ENCODE measurements around the gene EGR1. TPM values are rescaled to one million over a fixed set of nuclear protein-coding genes. Genes with fewer than 3 reads are reported as not detected.

The EGR1 gene
- total RNA-seq, 1 donor from 2014 or later = 25.1 TPM

DNA sequence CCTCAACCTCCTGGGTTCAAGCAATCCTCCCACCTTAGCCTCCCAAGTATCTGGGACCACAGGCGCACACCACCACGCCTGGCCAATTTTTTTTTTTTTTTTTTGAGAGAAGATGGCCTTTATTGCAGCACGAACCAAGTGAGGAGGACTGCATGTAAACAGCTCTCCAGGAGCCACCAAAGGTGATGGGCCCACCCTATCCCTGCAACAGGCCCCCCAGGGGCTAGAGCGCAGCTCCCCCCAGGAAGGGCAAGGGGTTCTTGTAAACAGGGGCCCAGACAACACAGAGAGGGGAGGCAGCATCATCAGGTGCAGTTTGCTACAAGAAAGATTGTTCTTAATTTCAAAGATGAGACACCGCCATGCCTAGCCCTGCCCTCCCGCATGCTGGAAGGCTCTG lies 12.6 kb upstream of the EGR1 start:
- TF ChIP-seq EZH2 (IDR thresholded peaks at IDR 0.05) = no peak
- TF ChIP-seq, protein P1, sequence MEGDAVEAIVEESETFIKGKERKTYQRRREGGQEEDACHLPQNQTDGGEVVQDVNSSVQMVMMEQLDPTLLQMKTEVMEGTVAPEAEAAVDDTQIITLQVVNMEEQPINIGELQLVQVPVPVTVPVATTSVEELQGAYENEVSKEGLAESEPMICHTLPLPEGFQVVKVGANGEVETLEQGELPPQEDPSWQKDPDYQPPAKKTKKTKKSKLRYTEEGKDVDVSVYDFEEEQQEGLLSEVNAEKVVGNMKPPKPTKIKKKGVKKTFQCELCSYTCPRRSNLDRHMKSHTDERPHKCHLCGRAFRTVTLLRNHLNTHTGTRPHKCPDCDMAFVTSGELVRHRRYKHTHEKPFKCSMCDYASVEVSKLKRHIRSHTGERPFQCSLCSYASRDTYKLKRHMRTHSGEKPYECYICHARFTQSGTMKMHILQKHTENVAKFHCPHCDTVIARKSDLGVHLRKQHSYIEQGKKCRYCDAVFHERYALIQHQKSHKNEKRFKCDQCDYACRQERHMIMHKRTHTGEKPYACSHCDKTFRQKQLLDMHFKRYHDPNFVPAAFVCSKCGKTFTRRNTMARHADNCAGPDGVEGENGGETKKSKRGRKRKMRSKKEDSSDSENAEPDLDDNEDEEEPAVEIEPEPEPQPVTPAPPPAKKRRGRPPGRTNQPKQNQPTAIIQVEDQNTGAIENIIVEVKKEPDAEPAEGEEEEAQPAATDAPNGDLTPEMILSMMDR (IDR thresholded peaks at IDR 0.05) = no peak
- no peak for TF ChIP-seq EZH2phosphoT487 (IDR thresholded peaks at IDR 0.05)
- no peaks in the 10 kb centered on the region for H3F3A ChIP-seq (ENCODE audit: low read depth)
- H4K20me1 ChIP-seq (ENCODE audit: low read depth) = no peaks in the 10 kb centered on the region
- H3K27me3 Mint-ChIP-seq (ENCODE audit: insufficient read depth, low read depth) = peaks cover 12% of the 10 kb centered on the region
- H3K4me3 Mint-ChIP-seq = no peak overlapping the region
- H3K27ac ChIP-seq = no peak overlapping the region
- no peaks in the 10 kb centered on the region for H3K9me3 ChIP-seq (ENCODE audit: low read depth)
- peaks cover 27% of the 10 kb centered on the region for H3K4me1 ChIP-seq
- H3K36me3 Mint-ChIP-seq = no peaks in the 10 kb centered on the region
- H3K27ac Mint-ChIP-seq = no peak overlapping the region
- no peak overlapping the region for H3K4me2 ChIP-seq
- H3K9me3 Mint-ChIP-seq = no peaks in the 10 kb centered on the region
- no peak overlapping the region for H2AFZ ChIP-seq (replicated peaks)
- H3K27me3 ChIP-seq = no peaks in the 10 kb centered on the region
- H3K4me1 Mint-ChIP-seq = peaks cover 42% of the 10 kb centered on the region
- no peak overlapping the region for H3K4me3 ChIP-seq
- H3K79me2 ChIP-seq (ENCODE audit: low read depth) = no peaks in the 10 kb centered on the region
- no peak for DNase-seq (ENCODE audit: low spot score)
- H3K9ac ChIP-seq = no peak overlapping the region
- H3K36me3 ChIP-seq = no peaks in the 10 kb centered on the region

DNA sequence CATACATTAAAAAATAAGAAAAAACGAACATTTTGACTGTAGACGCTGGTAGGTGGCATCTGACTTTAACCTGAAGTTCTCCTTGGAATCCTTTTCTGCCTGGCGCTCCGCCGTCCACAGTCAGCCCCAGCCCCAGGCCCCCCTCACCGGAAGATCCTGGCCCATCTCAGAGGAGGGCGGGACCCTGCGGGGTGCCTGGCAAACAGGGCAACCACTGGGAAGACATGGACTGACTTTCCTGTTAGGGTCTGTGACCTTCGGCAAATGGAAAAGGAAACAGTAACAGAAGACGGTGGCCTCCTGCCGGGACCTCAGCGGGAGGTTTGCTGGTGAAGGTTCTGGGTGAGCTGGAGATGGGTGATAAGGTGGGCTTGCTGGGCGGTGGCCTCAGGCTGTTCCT lies 11.7 kb upstream of the EGR1 start:
- no peak overlapping the region for H3K4me3 Mint-ChIP-seq
- Histone ChIP-seq H3K9ac (no peak overlapping the region), H3K27ac (no peak overlapping the region), H3K4me2 (no peak overlapping the region), H3K9me3 (ENCODE audit: low read depth) (no peaks in the 10 kb centered on the region), H2AFZ (replicated peaks) (no peak overlapping the region), H3K79me2 (ENCODE audit: low read depth) (no peaks in the 10 kb centered on the region), H3K36me3 (no peaks in the 10 kb centered on the region), H3K27me3 (no peaks in the 10 kb centered on the region), H3K4me3 (no peak overlapping the region), H3F3A (ENCODE audit: low read depth) (no peaks in the 10 kb centered on the region), H3K4me1 (peaks cover 28% of the 10 kb centered on the region), H4K20me1 (ENCODE audit: low read depth) (no peaks in the 10 kb centered on the region)
- H3K36me3 Mint-ChIP-seq = no peaks in the 10 kb centered on the region
- no peak for DNase-seq (ENCODE audit: low spot score)
- H3K27me3 Mint-ChIP-seq (ENCODE audit: insufficient read depth, low read depth) = peaks cover 12% of the 10 kb centered on the region
- H3K27ac Mint-ChIP-seq = no peak overlapping the region
- H3K9me3 Mint-ChIP-seq = no peaks in the 10 kb centered on the region
- peaks cover 41% of the 10 kb centered on the region for H3K4me1 Mint-ChIP-seq
- no peak for TF ChIP-seq EZH2 (IDR thresholded peaks at IDR 0.05)
- no peak for TF ChIP-seq EZH2phosphoT487 (IDR thresholded peaks at IDR 0.05)
- TF ChIP-seq, protein P1 (IDR thresholded peaks at IDR 0.05) = no peak

DNA sequence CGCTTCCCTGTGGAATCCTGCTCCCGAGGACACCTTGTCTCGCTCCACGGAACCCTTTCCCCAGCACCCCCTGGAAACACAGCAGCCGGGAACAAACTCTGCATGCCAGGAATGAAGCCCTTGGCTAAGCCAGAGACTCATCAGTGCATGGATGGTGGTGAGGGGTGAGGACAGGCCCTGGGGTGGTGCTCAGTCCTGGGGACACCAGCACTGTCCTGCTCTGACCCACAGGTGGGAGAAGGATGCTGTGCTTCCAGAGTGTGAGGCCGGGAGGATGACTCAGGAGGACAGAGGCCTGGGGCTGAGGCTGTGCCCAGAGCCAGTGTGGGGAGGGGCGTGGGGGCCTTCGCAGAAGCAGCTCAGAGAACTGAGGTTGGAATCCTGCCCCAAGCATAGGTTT lies 11.2 kb upstream of the EGR1 start:
- no peaks in the 10 kb centered on the region for H3K36me3 ChIP-seq
- no peak overlapping the region for H3K4me2 ChIP-seq
- H2AFZ ChIP-seq (replicated peaks) = no peak overlapping the region
- DNase-seq (ENCODE audit: low spot score) = no peak
- no peak overlapping the region for H3K9ac ChIP-seq
- no peak overlapping the region for H3K4me3 Mint-ChIP-seq
- H3K4me3 ChIP-seq = no peak overlapping the region
- no peak overlapping the region for H3K27ac ChIP-seq
- no peaks in the 10 kb centered on the region for H4K20me1 ChIP-seq (ENCODE audit: low read depth)
- H3F3A ChIP-seq (ENCODE audit: low read depth) = no peaks in the 10 kb centered on the region
- H3K36me3 Mint-ChIP-seq = no peaks in the 10 kb centered on the region
- no peaks in the 10 kb centered on the region for H3K79me2 ChIP-seq (ENCODE audit: low read depth)
- TF ChIP-seq EZH2phosphoT487 (IDR thresholded peaks at IDR 0.05) = no peak
- no peak for TF ChIP-seq EZH2 (IDR thresholded peaks at IDR 0.05)
- TF ChIP-seq, protein P1 (IDR thresholded peaks at IDR 0.05) = no peak
- no peaks in the 10 kb centered on the region for H3K27me3 ChIP-seq
- no peaks in the 10 kb centered on the region for H3K9me3 ChIP-seq (ENCODE audit: low read depth)
- H3K4me1 ChIP-seq = peaks cover 25% of the 10 kb centered on the region
- H3K9me3 Mint-ChIP-seq = no peaks in the 10 kb centered on the region
- H3K4me1 Mint-ChIP-seq = peaks cover 41% of the 10 kb centered on the region
- peaks cover 14% of the 10 kb centered on the region for H3K27me3 Mint-ChIP-seq (ENCODE audit: insufficient read depth, low read depth)
- H3K27ac Mint-ChIP-seq = no peak overlapping the region
